HepG2 (cell line): ENCODE data around the gene PHKG2. TPM values are rescaled to one million over a fixed set of nuclear protein-coding genes. Genes with fewer than 3 reads are reported as not detected.
A peak's percentile ranks its signal among the peaks of the same experiment; 100 is the strongest.

Experiments used
- ATAC-seq: fragments of 200-7000 bp; cut with Tn5 transposase; 3 replicates; pipeline ENCODE4 v1.9.1; 2020; ENCODE audit warnings: mild to moderate bottlenecking, moderate library complexity
- BruUV-seq: library from RNA; stranded (reverse); fragments of 400-500 nt; replicated peaks from 2 replicates; lab custom pipeline; 2021; lab: Mats Ljungman, UMichigan
- CTCF ChIA-PET: fragments of 300-600 bp; formaldehyde crosslinking; extraction: SDS; loops from one replicate; lab custom pipeline; 2021; ENCODE audit warnings: low total read pairs, inconsistent platforms, low intra/inter-chr PET ratio; lab: Yijun Ruan, JAX
- POLR2A ChIA-PET: fragments of 350-600 bp; sonication (Branson Sonifier 250); formaldehyde crosslinking; loops from one replicate; lab custom pipeline; 2020; ENCODE audit warnings: antibody characterized with exemption, inconsistent platforms; lab: Yijun Ruan, JAX
- DNase-seq: peaks from one replicate; pipeline ENCODE4 v3.0.0-alpha.2; 2015; ENCODE audit warnings: low spot score
- FAIRE-seq: peaks from 3 replicates; lab custom pipeline; 2011; peaks lifted over from hg19 to GRCh38; lab: Jason Lieb, UNC
- H2AFZ ChIP-seq: one replicate; pipeline ENCODE4 v1.6.1; 2011; ENCODE audit warnings: low read length, inconsistent platforms
- H3K27ac ChIP-seq: fragments of 300-600 bp; 3 replicates; pipeline ENCODE4 v1.8.0; 2011; ENCODE audit warnings: mixed run types, mild to moderate bottlenecking, mixed read lengths, low read length, inconsistent platforms; ENCODE audit not compliant: insufficient read depth; ENCODE audit errors: extremely low read length
- H3K27me3 ChIP-seq, 2 experiments: fragments of 200-600 bp in 1 of 2; 2 replicates in 1 of 2; 3 replicates in 1 of 2; pipeline versions ENCODE4 v1.6.0 to v1.8.0; 2011; ENCODE audit warnings: low read length in 2 of 2, mild to moderate bottlenecking in 2 of 2, moderate library complexity in 2 of 2, inconsistent platforms in 1 of 2; ENCODE audit not compliant: insufficient read depth in 2 of 2, control insufficient read depth in 1 of 2
- H3K36me3 ChIP-seq, 2 experiments: fragments of 200-600 bp in 1 of 2; replicated peaks in 1 of 2; 2 replicates in 1 of 2; 3 replicates in 1 of 2; pipeline versions ENCODE4 v1.5.1 to v1.8.0; 2011; ENCODE audit warnings: low read length in 2 of 2, inconsistent platforms in 1 of 2; ENCODE audit not compliant: insufficient read depth in 2 of 2, control insufficient read depth in 1 of 2
- H3K4me1 ChIP-seq: 2 replicates; pipeline ENCODE4 v1.5.1; 2012; ENCODE audit warnings: low read length, inconsistent platforms; ENCODE audit not compliant: insufficient read depth
- H3K4me2 ChIP-seq: 2 replicates; pipeline ENCODE4 v1.6.0; 2011; ENCODE audit warnings: low read depth, low read length, inconsistent platforms
- H3K4me3 ChIP-seq, 3 experiments: fragments of 200-600 bp in 1 of 3; sonication (generic), shearing (Covaris generic) in 1 of 3; replicated peaks in 1 of 3; 2 replicates each; pipeline ENCODE4 v1.5.1; 2011 to 2016; ENCODE audit warnings: low read length in 3 of 3, inconsistent platforms in 2 of 3, low read depth in 2 of 3, mild to moderate bottlenecking in 2 of 3, control low read depth in 1 of 3, mixed read lengths in 1 of 3; ENCODE audit not compliant: insufficient read depth in 1 of 3
- H3K79me2 ChIP-seq: one replicate; pipeline ENCODE4 v1.6.1; 2011; ENCODE audit warnings: low read length, inconsistent platforms; ENCODE audit not compliant: insufficient read depth
- H3K9ac ChIP-seq: 2 replicates; pipeline ENCODE4 v1.6.0; 2011; ENCODE audit warnings: mild to moderate bottlenecking, low read depth, low read length, inconsistent platforms; ENCODE audit not compliant: insufficient read depth
- H3K9me3 ChIP-seq: 2 replicates; pipeline ENCODE4 v1.5.1; 2012; ENCODE audit warnings: mild to moderate bottlenecking, low read length
- H4K20me1 ChIP-seq: 2 replicates; pipeline ENCODE4 v1.6.0; 2011; ENCODE audit warnings: inconsistent platforms, mild to moderate bottlenecking, low read length, moderate library complexity; ENCODE audit not compliant: insufficient read depth
- PHF21A ChIP-seq: sonication (generic); formaldehyde crosslinking; IDR thresholded peaks from 2 replicates; pipeline ENCODE4 v1.5.0; 2020; ENCODE audit warnings: mild to moderate bottlenecking, missing genetic modification reagents
- RBFOX2 ChIP-seq: fragments of 200-400 bp; formaldehyde crosslinking; IDR thresholded peaks from 2 replicates; pipeline ENCODE4 v1.6.1; 2017; ENCODE audit warnings: low read depth, mild to moderate bottlenecking, low read length
- SMYD3 ChIP-seq: sonication (generic); formaldehyde crosslinking; IDR thresholded peaks from 2 replicates; pipeline ENCODE4 v1.8.1; 2023; ENCODE audit warnings: mild to moderate bottlenecking, missing genetic modification reagents
- ZFY ChIP-seq: sonication (generic); formaldehyde crosslinking; IDR thresholded peaks from 2 replicates; pipeline ENCODE4 v1.4.0; 2020; ENCODE audit warnings: missing genetic modification reagents
- ZIK1 ChIP-seq: sonication (generic); formaldehyde crosslinking; IDR thresholded peaks from 2 replicates; pipeline ENCODE4 v1.5.0; 2020; ENCODE audit warnings: mild to moderate bottlenecking, low read depth, missing genetic modification reagents, borderline replicate concordance
- ZNF572 ChIP-seq: sonication (generic); formaldehyde crosslinking; IDR thresholded peaks from 2 replicates; pipeline ENCODE4 v1.5.1; 2020; ENCODE audit warnings: mild to moderate bottlenecking, missing genetic modification reagents
- WGBS: methylation state at CpG from one replicate; pipeline ENCODE4 v1.1.6; 2017; ENCODE audit warnings: low lambda C conversion rate; 5-methylcytosine and 5-hydroxymethylcytosine counted together
- in situ Hi-C: cut with HindIII; loops from 2 replicates; pipeline ENCODE4 v1.10.0; 2017; ENCODE audit warnings: low pct_unique_long_range_greater_than_20kb; ENCODE audit not compliant: extremely low pct_ligation_motif_present
- intact Hi-C: fragments of 100-400 bp; cut with micrococcal nuclease; formaldehyde crosslinking; loops from one replicate; pipeline ENCODE4 v1.10.0; 2022; ENCODE audit not compliant: unreplicated experiment
- polyA plus RNA-seq, 8 experiments: library from polyadenylated mRNA; depleted of rRNA in 3 of 8; stranded (reverse) in 7 of 8; unstranded in 1 of 8; fragments of >200 nt; fragmentation: Illumina TruSeq in 4 of 8; extraction: Trizol in 4 of 8; gene quantifications; 2 replicates each; pipeline versions ENCODE4 v1.2.1 to v1.2.3, GENCODE V29; 2011 to 2016; ENCODE audit warnings: low read depth in 4 of 8, missing spikeins in 1 of 8, mixed read lengths in 1 of 8; ENCODE audit not compliant: insufficient read depth in 1 of 8
- total RNA-seq, 5 experiments: library from RNA; depleted of rRNA; stranded (reverse); fragments of >200 nt; fragmentation: Illumina TruSeq; extraction: Trizol; gene quantifications; 2 replicates each; pipeline ENCODE4 v1.2.3, GENCODE V29; 2016; ENCODE audit warnings: low read depth in 1 of 5
- TF ChIP-seq, protein P1 (sequence below): IDR thresholded peaks from 2 replicates; pipeline ENCODE4 v1.6.1; 2012; ENCODE audit warnings: low read depth, low read length, improper control_type of control experiment
- TF ChIP-seq, protein P2 (sequence below): IDR thresholded peaks from 2 replicates; pipeline ENCODE4 v1.6.1; 2016; ENCODE audit warnings: mild to moderate bottlenecking, missing biosample characterization, missing genetic modification reagents

The PHKG2 gene
- total and polyA plus RNA-seq, 2 of the 13 experiments (the other 11 are each of a cell fraction or from before 2014, with no cell fraction given): 37.4 to 42.1 TPM

DNA sequence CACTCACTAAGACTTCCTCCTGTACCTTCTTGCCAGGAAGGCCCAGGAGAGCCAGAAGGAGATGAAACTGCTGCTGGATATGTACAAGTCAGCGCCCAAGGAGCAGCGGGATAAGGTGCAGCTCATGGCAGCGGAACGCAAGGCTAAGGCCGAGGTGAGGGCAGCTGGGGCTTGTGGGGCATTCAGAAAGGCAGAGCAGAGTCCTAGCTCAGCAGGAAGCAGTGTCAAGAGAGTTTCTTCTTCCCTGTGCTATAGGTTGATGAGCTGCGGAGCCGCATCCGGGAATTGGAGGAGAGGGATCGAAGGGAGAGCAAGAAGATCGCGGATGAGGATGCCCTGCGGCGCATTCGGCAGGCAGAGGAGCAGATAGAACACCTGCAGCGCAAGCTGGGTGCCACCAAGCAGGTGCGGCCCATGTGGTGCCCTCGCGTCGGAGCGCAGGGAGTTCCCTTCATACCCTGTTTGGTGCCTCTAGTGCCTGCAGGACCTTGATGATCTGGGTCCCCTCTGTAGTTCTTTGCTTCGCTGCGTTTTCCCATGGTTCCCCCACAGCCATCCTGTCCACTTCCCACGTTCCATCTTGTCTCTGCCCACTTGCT is 20.5 kb downstream of the PHKG2 start:
- in situ Hi-C loops: no loop called here
- TSS peak; percentile 42 for BruUV-seq
- no peak overlapping the region for H3K9ac ChIP-seq

More for the DNA sequence above, 20.5 kb downstream of the PHKG2 start:
- Histone ChIP-seq H4K20me1 (no peaks in the 10 kb centered on the region), H3K79me2 (peaks cover 4% of the 10 kb centered on the region), H3K4me2 (no peak overlapping the region), H3K27me3 (no peaks in the 10 kb centered on the region), H3K9me3 (no peaks in the 10 kb centered on the region), H3K4me1 (peaks cover 8% of the 10 kb centered on the region), H2AFZ (no peak overlapping the region)
- ATAC-seq (no peak), FAIRE-seq (no peak)
- WGBS: 97% methylated on average over 23 of the region's 23 CpGs
- intact Hi-C loops: no loop called here
- ChIA-PET CTCF (no interaction called here), POLR2A (interaction anchor here (0.6 to 4.3 kb wide), 4 partner anchors 21 to 112 kb away, joined by 3 to 18 read pairs (median 3); partner anchors contain the start of gene PHKG2)
- no peak for TF ChIP-seq ZFY (CRISPR knock-in tag)
- TF ChIP-seq, protein P1, sequence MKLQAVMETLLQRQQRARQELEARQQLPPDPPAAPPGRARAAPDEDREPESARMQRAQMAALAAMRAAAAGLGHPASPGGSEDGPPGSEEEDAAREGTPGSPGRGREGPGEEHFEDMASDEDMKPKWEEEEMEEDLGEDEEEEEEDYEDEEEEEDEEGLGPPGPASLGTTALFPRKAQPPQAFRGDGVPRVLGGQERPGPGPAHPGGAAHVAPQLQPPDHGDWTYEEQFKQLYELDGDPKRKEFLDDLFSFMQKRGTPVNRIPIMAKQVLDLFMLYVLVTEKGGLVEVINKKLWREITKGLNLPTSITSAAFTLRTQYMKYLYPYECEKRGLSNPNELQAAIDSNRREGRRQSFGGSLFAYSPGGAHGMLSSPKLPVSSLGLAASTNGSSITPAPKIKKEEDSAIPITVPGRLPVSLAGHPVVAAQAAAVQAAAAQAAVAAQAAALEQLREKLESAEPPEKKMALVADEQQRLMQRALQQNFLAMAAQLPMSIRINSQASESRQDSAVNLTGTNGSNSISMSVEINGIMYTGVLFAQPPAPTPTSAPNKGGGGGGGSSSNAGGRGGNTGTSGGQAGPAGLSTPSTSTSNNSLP: no peak
- no peak for TF ChIP-seq ZIK1 (CRISPR knock-in tag)
- 0 out of 2 replicates have a peak, but pooled peaks have one; percentile 28 for TF ChIP-seq RBFOX2
- no peak for TF ChIP-seq ZNF572 (CRISPR knock-in tag)
- TF ChIP-seq SMYD3 (CRISPR knock-in tag): no peak
- TF ChIP-seq PHF21A (CRISPR knock-in tag): no peak
- TF ChIP-seq, protein P2, sequence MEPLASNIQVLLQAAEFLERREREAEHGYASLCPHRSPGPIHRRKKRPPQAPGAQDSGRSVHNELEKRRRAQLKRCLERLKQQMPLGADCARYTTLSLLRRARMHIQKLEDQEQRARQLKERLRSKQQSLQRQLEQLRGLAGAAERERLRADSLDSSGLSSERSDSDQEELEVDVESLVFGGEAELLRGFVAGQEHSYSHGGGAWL (CRISPR knock-in tag): 0 out of 2 replicates have a peak, but pooled peaks have one; percentile 17
- TF ChIP-seq, all 625 proteins: peak for 2
- no peak overlapping the region for H3K27ac ChIP-seq
- H3K4me3 ChIP-seq: no peak overlapping the region
- H3K36me3 ChIP-seq: peaks cover 73 to 96% of the 10 kb centered on the region in 2 experiments
- no peak for DNase-seq
